GM21528 (cell line): ENCODE measurements around the gene PPL.
A peak's percentile ranks its signal among the peaks of the same experiment; 100 is the strongest.
"Not testable (repeated sequence)": the region's sequence is repeated elsewhere in the genome, so short reads cannot be mapped to it uniquely, and the experiment has no call there.

Experiments used
- ATAC-seq: cut with Tn5 transposase; IDR thresholded peaks from one replicate; pipeline ENCODE4 v1.9.1; 2021; ENCODE audit warnings: mild to moderate bottlenecking, moderate library complexity; ENCODE audit not compliant: unreplicated experiment, low FRiP score

Gene PPL, protein sequence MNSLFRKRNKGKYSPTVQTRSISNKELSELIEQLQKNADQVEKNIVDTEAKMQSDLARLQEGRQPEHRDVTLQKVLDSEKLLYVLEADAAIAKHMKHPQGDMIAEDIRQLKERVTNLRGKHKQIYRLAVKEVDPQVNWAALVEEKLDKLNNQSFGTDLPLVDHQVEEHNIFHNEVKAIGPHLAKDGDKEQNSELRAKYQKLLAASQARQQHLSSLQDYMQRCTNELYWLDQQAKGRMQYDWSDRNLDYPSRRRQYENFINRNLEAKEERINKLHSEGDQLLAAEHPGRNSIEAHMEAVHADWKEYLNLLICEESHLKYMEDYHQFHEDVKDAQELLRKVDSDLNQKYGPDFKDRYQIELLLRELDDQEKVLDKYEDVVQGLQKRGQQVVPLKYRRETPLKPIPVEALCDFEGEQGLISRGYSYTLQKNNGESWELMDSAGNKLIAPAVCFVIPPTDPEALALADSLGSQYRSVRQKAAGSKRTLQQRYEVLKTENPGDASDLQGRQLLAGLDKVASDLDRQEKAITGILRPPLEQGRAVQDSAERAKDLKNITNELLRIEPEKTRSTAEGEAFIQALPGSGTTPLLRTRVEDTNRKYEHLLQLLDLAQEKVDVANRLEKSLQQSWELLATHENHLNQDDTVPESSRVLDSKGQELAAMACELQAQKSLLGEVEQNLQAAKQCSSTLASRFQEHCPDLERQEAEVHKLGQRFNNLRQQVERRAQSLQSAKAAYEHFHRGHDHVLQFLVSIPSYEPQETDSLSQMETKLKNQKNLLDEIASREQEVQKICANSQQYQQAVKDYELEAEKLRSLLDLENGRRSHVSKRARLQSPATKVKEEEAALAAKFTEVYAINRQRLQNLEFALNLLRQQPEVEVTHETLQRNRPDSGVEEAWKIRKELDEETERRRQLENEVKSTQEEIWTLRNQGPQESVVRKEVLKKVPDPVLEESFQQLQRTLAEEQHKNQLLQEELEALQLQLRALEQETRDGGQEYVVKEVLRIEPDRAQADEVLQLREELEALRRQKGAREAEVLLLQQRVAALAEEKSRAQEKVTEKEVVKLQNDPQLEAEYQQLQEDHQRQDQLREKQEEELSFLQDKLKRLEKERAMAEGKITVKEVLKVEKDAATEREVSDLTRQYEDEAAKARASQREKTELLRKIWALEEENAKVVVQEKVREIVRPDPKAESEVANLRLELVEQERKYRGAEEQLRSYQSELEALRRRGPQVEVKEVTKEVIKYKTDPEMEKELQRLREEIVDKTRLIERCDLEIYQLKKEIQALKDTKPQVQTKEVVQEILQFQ (N-terminal part only)

DNA sequence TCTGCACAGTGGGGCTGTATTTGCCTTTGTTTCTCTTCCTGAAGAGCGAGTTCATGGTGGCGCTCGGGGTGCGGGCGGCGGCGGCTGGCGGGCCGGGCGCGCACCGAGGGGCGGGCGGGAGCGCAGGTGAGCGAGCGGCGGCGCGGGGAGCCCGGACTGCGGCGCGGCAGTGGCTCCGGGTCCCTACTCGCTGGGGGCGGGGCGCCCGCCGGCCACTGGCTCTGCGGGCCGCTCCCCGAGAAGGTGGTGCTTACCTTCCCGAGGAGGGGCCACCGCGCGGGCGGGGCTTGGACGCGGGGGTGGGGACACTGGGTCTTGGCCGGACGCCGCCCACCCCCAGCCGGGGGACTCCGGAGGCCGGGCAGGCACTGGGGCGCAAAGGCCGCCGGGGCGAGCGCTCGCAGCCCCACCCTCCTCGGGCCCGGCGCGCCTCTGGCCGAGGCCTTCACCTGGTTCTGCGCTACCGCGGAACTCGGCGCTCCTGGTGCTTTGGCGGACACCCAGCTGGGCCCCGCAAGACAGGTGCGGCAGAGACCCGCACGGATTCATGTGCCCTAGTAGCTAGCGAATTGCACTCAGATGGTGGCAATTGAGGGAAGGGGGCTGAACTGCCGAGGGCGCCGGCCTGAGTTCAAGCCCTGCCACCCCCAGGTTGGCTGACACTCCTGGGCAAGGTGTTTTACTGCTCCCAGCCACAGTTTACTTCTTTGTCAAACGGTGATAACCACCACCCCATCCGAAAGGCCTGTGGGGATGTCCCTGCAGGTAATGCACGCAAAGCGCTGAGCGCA lies at the start of gene PPL:
TSS of gene PPL (minus strand) at position 158 of the 791 bp plus-strand sequence. CDS start at position 55, 103 bp downstream.
- no peak for ATAC-seq

DNA sequence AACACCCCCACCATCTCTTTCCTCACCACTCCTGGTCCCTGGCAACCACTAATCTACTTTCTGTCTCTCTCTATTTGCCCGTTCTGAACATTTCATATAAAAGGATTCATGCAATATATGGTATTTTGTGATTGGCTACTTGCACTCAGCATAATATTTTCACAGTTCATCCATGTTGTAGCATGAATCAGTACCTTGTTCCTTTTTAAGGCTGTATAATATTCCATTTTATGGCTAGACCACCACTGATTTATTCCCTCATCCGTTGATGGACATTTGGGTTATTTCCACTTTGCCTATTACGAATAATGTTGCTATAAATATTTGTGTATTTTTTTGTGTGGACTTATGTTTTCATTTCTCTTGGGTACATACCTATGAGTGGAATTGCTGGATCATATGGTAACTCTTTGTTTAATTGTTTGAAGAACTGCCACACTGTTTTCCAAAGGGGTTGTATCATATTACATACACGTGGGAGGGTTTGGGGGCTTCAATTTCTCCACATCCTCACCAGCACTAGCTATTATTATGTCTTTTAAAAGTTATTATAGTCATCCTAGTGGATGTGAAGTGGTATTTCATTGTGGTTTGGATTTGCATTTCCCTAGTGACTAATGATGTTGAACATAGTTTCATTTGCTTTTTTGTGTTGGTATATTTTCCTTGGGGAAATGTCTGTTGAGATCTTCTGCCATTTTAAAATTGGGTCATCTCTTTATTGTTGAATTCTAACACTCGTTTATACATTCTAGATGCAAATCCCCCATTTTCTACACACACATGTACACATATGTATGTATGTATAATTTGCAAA lies 47.4 kb upstream of the PPL start:
- ATAC-seq: no peak

DNA sequence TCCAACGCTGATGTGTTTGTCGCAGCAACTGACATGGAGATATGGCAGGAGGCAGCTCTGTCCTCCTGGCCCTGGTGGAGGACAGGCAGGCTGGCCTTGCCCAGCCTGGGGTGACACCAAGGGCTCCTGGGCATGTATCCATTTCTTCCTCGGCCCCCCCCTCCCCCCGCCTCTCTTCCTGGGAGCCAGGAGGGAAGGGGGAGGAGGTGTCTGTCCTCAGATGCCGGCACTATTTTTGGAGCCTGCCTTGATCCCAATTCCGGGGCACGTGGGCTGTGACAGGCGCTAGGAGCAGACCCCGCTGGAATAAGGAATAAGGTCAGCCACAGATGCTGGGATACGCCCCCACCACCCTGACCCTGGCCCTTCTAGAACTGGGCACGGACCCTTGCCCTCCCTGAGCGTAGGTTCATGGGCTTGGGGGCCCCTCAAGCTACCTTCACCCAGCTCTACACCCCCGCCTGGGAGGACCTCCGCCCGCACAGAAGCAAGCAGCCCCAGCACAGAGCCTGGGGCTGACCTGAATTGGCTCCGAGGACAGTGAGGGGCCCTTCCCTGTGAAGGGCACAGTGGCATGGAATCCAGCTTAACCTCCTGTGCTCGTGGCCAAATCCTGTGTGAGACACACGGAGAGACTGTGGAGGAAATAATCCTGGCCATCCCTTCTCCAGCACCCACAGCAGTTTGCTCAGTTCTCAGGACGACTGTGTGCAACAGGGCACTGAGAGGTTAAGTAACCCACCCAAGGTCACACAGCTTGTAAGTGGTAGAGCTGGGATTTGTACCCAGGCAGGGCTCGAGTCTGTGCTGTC lies 45.3 kb upstream of the PPL start:
- no peak for ATAC-seq

DNA sequence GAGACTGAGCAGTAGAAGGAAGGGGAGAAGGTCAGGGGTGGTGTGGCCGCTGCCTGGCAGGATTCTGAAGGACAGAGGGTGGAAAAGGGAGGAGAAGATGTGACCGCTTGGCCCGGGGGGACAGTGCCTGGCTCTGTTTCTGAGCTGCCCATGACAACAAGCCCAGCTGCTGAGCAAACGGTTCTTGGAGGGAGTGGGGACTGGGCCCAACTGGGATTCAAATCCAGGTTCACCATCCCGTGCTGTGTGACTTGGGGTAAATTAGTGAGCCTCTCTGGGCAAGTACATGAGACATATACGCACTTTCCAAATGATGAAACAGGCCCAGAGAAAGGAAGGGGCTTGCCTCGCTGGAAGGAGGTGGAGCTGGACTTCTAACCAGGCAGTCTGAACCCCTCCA lies 44.5 kb upstream of the PPL start:
- ATAC-seq: no peak

DNA sequence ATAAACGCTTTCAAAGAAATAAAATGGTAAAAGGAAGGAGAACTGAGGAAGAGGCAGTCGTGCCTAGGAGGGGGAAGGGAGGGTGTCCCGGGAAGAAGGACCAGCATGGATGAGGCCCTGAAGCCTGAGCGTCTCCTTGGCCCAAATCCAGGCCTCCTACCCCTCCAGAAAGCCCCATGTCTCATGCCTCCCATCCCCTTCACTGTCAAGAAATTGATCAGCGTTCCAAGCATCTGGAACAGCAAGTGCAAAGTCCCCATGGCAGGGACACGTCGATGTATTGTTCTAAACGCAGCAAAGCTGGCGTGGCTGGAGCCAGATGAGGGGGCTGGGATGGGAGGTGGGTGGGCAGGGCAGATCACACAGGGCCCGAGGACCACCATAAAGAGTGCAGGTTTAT lies 43.7 kb upstream of the PPL start:
- ATAC-seq: no peak

DNA sequence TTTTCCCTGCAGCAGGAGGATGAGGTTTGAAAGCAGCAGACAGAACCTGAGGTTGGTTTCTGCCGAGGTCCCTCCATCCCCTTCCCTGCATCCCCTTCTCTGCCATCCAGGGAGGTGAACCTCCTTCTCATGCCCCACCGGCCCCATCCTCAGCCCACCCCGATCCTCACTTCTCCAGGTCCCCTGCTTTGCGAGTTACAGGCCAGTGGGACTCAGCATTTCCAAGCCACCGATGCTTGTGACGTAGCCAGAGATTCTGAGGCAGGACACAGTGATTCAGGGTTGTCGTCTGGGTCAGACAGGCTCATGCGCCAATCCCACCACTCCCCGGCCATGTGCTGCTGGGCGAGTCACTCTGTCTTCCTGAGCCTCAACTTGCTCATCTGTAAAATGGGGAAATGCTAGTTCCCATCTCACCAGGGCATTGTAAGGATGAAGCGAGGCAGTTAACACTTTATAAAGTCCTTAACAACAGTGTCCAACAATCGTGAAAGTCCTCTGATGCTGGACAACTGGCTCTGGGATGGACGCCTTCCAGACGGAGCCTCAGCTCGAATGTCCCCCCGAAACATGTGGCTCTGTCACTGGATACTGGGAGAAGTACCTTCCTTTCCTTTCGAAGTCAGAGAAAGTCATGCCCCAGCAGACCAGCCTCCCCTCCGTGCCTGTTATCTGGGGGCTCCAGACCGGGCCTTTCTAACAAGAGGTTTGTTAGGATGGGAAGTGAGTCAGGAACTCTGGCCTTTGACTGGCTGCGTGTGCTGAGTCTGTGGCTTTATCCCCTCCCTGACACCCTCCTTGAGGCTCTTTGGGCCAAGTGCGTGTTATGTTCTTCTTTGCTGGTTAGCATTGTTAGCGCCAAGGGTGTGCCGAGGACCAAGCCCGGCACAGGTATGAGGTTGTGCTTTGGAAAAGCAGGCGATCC lies 43.0 kb upstream of the PPL start:
- ATAC-seq: no peak

DNA sequence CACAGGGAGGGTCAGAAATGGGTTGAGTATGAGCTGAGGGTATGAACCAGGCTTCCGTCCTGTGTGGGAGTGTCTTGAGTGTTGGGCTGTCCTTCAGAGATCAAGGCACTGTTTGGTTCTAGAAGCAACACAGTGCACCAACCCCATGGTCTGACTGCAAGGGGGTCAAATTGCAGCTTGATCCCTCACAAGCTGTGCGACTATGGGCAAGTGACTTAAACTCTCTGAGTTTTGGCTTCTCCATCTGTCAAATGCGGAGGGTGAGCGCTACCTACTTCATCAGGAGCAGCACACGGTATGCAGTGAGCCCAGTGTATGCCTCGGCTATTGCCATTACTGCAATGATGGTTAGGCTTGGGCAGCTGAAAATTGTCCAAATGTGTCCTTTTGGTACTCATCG lies 42.2 kb upstream of the PPL start:
- ATAC-seq: no peak

DNA sequence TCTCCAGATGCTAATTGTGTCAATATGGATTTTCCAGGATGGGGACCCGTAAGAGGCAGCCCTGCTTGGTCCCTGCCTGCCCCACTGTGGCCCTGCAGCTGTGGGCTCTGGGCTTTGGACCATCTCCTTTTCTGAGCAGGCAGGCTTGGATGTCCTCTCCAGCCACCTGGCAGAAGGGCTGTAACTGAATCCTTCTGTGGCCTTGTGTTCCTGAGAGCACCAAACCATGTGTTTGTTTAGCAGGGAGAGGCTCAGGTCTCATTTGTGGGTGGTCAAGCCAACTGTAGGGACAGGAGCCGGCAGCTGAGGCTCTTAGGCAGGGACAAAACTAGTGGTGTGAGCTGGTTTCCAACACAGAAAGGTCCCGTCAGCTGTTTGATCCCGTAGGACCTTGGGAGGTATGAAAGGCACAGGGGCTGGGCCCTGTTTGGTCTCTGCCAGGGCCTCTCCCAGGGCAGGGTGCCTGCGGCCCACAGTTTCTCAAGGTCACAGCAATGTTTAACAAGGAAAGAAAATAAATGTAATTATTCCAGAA lies 39.7 kb upstream of the PPL start:
- ATAC-seq: no peak

DNA sequence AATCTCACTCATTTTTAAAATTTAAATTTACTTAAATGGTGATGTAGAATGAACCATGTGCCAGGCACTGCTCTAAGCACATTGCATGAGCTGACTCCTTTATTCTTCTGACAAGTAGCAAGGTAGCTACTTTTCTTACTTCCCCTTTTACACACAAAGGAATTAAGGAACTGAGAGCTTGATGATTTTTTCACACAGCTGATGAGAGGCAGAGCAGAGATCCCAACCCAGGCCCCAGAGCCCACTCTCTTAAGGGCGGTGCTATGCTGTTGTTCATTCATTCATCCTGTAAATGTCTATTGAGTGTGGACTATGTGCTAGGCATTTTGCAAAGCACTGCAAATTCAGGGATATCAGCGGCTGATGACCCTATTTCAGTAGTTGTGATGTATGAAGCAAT lies 39.1 kb upstream of the PPL start:
- ATAC-seq: peak; percentile 91

DNA sequence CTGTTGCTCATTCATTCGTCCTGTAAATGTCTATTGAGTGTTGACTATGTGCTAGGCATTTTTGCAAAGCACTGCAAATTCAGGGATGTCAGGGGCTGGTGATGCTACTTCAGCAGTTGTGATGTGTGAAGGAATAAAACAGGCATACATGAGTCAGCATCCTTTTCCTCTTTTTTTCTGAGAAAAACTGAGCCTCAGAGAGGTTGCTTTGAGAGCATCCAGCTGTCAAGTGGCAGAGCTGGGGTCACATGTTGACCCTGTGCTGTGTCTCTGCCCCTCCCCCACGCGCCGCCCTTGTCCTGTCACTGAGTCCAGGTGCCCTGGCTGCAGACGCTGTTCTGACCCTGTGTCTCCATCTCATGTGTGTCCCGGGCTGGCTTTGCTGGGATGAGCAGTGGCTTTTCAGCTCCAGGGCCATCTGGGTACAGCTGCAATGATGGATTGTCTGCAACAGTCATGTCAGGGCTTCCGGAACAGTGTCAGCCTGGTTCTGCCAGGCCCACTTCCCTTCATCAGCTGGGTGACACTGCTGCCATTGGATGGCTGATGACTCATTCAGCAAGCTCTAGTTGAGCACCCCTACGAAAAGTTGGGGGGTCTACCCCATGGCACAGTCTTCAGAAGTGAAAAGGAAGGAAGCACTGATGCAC lies 36.1 kb upstream of the PPL start:
- no peak for ATAC-seq

DNA sequence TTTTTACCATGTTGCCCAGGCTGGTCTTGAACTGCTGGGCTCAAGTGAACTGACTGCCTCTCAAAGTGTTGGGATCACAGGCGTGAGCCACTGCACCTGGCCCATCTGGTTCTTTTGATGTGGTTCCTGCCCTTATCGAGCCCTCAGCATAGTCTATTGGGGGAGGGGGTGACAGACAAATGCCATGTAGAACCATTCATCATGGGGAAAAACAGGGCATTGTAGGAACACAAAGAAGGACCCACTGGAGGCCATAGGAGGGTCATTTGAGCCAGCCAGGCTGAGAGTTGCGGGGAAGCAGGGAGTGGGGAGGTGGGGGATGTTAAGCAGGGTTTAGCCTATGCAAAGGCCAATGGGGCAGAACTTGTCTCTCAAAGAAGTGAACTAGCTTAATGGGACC lies 33.1 kb upstream of the PPL start:
- no peak for ATAC-seq

DNA sequence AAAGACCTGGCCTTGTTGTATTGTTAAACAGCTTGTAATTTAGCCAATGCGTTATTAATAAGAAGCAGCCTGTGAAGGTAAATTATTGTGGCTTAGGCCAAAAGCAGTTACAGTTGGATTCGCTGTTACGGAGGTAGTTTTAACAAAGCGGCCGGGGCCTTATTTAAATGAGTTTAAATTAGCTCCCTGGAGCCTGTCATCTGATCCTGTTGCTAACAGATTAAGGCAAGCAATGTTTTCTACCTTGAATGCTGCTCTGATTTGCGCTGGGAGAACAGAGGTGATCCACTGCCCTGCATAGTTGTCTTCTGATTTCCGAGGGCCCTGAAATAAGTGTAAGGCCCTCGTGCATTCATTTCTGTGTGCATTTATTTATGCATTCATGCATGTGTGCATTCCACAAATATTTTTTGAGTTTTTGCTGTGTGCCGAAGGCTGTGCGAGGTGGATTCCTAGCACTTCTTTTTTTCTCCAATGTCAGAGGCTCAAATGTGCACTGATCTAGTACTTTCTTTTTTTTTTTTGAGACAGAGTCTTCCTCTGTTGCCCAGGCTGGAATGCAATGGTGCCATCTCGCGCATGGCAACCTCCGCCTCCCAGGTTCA lies 32.0 kb upstream of the PPL start:
- ATAC-seq: no peak

DNA sequence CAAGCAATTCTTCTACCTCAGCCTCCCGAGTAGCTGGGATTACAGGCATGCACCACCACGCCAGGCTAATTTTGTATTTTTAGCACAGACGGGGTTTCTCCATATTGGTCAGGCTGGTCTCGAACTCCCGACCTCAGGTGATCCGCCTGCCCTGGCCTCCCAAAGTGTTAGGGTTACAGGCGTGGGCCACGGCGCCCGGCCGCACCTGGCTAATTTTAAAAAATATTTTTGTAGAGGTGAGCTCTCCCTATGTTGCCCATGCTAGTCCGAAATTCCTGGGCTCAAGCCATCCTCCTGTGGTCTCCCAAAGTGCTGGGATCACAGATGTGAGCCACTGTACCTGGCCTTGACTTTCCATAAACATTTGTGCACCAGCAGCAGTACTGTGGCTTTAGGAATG lies 31.3 kb upstream of the PPL start:
- ATAC-seq: not testable (repeated sequence)

DNA sequence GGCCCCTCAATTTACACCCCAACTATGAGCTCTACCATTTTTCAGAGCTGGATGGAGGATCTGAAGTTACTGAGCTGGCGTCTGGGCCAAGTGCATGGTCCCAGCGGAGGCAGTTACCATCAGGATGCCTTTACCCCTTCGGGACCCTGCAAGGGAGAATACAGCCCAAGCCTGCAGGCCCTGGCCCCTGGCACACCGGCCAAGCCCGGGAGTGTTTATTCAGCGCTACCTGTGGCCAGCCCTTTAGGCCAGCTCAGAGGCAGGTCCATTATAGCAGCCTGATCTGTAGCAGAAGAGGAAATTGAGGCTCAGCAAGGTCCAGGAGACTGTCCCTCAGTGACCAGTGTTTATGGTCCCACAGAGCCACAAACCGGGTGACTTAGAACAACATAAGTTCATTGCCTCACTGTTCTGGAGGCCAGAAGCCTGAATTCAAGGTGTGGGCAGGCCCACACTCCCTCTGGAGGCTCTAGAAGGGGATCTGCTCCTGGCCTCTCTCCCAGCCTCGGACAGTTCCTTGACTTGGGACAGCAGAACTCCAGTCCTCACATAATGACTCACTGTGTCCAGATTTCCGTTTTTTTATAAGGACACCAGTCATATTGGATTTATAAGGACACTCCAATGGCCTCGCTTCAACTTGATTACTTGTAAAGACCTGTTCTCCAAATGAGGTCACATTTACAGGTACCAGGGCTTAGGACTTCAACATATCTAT lies 29.9 kb upstream of the PPL start:
- ATAC-seq: no peak

DNA sequence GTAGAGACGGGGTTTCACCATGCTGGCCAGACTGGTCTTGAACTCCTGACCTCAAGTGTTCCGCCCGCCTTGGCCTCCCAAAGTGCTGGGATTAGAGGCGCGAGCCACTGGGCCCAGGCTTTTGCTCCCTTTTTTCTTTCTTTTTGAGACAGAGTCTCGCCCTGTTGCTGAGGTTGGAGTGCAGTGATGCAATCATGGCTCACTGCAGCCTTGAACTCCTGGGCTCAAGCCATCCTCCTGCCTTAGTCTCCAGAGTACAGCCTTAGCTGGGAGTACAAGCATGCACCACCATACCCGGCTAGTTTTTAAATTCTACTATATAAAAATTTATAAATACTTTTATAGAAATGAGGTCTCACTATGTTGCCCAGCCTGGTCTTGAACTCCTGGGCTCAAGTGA lies 26.6 kb upstream of the PPL start:
- ATAC-seq: not testable (repeated sequence)

DNA sequence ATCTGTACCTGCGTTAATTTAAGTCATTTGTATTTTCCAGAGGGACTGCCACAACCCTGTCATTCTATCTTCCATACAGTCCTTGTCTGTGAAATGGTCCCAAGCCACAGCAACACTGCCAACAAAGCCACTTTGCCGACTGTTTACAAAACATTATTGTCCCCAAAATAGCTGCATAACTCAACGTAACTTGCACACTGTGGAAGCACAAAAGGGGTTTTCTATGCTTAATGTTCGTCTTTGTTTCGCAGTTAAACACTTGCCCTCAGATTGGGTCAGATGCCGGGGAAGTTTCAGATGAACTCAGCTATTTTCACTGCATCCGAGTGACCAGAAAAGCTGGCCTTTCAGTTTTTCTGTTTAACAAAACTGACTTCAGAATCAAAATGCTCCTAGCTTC lies 25.8 kb upstream of the PPL start:
- no peak for ATAC-seq
